Measurements from ENCODE around the gene ATP2B2. TPM values are rescaled to one million over a fixed set of nuclear protein-coding genes. Genes with fewer than 3 reads are reported as not detected.
A peak's percentile ranks its signal among the peaks of the same experiment; 100 is the strongest.
"Not testable (repeated sequence)": the region's sequence is repeated elsewhere in the genome, so short reads cannot be mapped to it uniquely, and the experiment has no call there.

Gene ATP2B2
- 62.8 TPM for total RNA-seq

DNA sequence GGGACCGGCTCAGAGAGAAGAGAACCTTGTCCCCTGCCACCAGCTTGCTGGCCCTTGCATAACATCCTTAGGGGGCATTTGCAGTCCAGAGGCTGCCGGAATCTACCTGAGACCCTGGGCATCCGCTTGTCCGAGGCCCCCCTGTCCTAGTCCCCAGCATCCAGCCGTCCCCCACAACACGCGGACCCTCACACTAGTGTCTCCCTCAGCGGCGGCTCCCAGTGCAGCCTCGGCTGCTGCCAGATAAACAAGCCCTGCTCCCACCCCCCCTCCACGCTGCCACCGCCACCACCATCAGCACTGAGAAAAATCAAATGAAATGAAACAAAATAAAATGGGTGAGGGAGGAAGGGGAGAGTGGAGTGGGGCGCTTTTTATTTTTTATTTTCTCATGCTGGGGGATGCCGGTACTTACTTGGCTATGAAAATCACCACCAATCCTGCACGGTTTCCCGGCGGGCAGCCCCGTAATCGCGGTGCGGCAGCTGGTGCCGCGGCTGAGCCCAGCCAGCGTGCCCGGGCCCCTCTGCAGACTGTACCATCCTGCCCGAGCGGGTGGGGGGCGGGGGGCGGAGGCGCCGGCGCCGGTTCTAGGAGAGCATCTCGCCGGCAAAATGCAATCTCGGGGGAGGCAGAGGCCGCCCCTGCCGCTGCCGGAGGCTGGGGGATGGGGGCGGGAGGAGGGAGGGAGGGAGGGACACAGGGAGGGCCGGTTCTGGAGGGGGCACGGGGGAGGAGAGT is at the start of gene ATP2B2:
TSS of gene ATP2B2 (minus strand) at position 537 of the 741 bp plus-strand sequence. CDS start 56,043 bp downstream, outside the sequence.
- FAIRE-seq (no peak), DNase-seq (ENCODE audit: low spot score in 2 of 2) (peak; percentile 41 to 62)

- no peak for FAIRE-seq
- DNase-seq (ENCODE audit: low spot score in 2 of 2): no peak
Measured at GRCh38 chr3:10554746-10555145, 49.4 kb upstream of the ATP2B2 start.

DNA sequence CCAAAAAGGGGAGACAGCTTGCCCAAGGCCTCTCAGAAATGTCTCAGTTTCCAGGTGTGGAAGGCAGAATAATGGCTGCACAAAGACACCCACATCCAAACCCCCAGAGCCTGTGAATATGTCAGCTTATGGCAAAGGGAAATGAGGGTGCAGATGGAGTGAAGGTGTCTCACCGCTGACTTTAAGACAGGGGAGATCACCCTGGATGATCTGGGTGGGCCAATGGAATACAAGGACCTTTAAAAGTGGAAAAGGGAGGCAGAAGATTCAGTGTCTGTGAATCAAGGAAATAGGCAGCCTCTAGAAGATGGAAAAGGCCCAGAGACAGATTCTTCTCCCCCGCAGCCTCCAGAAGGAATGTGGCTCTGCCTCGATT is 48.8 kb upstream of the ATP2B2 start:
- no peak for FAIRE-seq
- no peak for DNase-seq (ENCODE audit: low spot score in 2 of 2)

- DNase-seq (ENCODE audit: low spot score in 2 of 2) (peak in 1 of 2 donors; percentile 42), FAIRE-seq (no peak)
Measured at GRCh38 chr3:10553591-10554235, 48.3 kb upstream of the ATP2B2 start.

GRCh38 chr3:10552631-10552943 is 47.2 kb upstream of the ATP2B2 start:
- DNase-seq (ENCODE audit: low spot score in 2 of 2): no peak
- no peak for FAIRE-seq

- DNase-seq (ENCODE audit: low spot score in 2 of 2) (no peak), FAIRE-seq (no peak)
Measured at GRCh38 chr3:10551821-10552630, 46.6 kb upstream of the ATP2B2 start.

- DNase-seq (ENCODE audit: low spot score in 2 of 2) (no peak), FAIRE-seq (no peak)
Measured at GRCh38 chr3:10551139-10551538, 45.8 kb upstream of the ATP2B2 start.

DNA sequence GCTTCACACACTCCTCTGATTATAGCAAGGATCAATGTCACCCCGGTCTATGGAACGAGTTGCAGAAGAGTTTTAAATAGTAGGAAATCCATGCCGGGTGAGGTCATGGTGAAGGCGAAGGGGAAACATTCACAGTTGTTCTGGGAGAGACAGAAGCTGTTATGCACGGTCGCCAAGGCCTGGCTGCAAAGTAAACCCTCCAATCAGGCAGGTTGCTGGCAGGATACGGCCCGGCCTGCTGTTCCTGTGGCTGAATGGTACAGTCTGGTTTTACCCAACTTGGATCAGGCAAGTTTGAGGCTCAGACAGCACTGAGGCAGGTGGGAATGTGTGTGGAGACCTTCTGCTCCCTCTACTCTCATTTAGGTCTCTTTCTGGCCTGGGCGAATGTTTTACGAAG is 45.3 kb upstream of the ATP2B2 start:
- DNase-seq (ENCODE audit: low spot score in 2 of 2): no peak

GRCh38 chr3:10549617-10550230 is 44.3 kb upstream of the ATP2B2 start:
- DNase-seq (ENCODE audit: low spot score in 2 of 2): no peak
- FAIRE-seq: no peak

More for the DNA sequence above, 45.3 kb upstream of the ATP2B2 start:
- FAIRE-seq: no peak

- DNase-seq (ENCODE audit: low spot score in 2 of 2) (no peak), FAIRE-seq (no peak)
Measured at GRCh38 chr3:10548992-10549391, 43.6 kb upstream of the ATP2B2 start.

DNA sequence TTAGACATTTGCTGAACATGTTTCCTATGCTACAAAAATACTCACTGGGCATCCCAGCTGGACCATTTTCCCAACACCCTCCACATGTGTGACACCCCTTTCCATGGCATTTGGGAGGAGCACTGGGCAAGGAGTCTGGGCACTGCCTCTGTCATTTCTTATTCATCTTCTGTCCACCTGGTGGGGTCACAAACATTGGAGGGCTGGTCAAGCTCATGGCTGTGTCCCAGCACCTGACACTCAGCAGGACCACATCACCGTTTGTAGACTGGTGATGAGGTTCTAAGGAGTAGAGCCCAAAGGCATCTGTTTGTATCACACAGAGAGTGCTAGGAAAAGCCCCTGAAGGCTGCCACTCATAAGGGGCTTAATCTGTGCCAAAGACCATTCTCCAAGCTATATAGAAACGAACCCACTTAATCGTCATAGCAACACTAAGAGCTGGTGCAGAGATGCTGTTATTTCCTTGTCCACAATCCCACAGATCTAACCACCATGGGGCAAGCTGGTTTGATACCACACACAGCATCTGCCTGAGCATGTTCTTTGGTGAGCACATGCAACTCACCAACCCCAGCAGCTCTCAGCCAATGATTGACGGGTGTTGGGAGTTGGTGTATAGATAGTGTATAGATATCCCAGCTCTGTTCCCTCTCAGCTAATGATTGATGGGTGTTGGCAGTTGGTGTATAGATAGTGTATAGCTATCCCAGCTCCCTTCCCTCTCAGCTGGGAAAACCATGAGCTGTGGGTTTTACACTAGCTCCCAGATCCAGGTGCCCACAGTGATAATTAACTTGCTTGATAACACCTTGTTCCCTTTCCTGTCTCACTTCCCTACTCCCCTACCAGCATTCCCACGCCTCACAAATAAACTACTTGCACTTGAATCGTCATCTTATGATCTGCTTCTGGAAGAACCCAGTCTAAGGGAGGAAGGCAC is 42.7 kb upstream of the ATP2B2 start:
- FAIRE-seq (no peak), DNase-seq (ENCODE audit: low spot score in 2 of 2) (no peak)

- DNase-seq (ENCODE audit: low spot score in 2 of 2) (no peak), FAIRE-seq (no peak)
Measured at GRCh38 chr3:10547413-10547812, 42.0 kb upstream of the ATP2B2 start.

DNA sequence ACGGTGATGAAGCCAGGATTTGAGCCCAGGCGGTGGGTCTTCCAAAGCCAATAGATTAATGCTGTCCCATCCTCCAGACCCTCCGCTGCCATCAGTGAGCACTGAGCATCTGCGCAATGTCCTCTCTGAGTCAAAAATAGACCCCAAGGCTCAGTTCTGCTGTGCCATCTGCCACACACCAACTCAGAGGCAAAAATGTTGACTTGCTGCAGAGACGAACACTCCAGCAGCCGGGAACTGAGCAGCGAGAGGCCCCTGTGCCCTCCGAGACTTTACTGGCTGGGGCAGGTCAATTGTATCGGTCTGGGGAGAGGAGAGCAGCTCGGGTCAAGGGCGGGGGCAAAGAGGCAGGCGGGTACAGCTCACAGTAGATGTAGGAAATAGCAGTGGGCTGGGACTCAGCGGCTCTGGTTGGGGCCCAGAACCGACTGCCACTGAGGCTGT is 41.5 kb upstream of the ATP2B2 start:
- FAIRE-seq: no peak
- DNase-seq (ENCODE audit: low spot score in 2 of 2): no peak

DNA sequence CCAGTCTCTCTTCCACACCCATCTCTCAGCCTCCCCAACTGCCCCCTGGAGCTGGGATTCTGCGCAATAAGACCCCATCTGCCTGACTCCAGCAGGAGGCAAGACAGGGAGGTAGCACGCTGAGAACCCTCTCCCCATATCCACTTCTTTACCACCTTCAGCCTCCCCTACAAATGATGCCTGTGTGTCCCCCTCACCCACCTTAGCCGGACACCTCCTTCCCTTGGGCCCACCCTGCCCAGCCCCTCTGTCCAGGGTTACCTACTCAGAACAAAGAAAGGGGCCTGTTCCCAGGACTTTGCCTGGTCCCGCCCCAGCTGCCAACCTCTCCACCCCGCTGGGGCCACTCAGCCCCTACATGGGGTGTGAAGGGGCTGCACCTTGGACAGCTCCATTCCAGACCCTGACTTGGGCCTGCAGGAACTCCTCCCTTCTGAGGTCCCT is 40.8 kb upstream of the ATP2B2 start:
- FAIRE-seq (no peak), DNase-seq (ENCODE audit: low spot score in 2 of 2) (no peak)

GRCh38 chr3:10542518-10542917 is 37.1 kb upstream of the ATP2B2 start:
- FAIRE-seq (no peak), DNase-seq (ENCODE audit: low spot score in 2 of 2) (no peak)

- not testable (repeated sequence) for FAIRE-seq; DNase-seq (ENCODE audit: low spot score in 2 of 2)
Measured at GRCh38 chr3:10540347-10540746, 35.0 kb upstream of the ATP2B2 start.

GRCh38 chr3:10534066-10534465 is 28.7 kb upstream of the ATP2B2 start:
- FAIRE-seq: no peak

DNA sequence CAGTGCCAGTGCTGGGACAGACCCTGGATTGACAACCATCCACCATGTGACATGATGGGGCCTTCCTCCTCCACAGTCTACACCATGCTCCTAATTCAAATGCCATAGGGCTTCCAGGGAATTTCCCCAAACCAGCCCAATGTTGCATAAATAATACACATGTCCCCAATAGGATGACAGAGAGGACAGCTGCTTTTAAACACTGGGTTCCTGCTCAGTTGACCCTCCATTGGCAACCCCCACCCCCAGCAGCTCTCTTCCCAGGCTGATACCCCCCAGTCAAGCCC is 28.3 kb upstream of the ATP2B2 start:
- DNase-seq (ENCODE audit: low spot score in 2 of 2) (no peak), FAIRE-seq (no peak)

More at GRCh38 chr3:10534066-10534465, 28.7 kb upstream of the ATP2B2 start:
- DNase-seq (ENCODE audit: low spot score in 2 of 2): no peak

- DNase-seq (ENCODE audit: low spot score in 2 of 2): no peak
- no peak for FAIRE-seq
Measured at GRCh38 chr3:10532939-10533736, 27.8 kb upstream of the ATP2B2 start.
